BLaER1 (cell line): Measurements from ENCODE around the gene KLK10.
"Not testable (repeated sequence)": the region's sequence is repeated elsewhere in the genome, so short reads cannot be mapped to it uniquely, and the experiment has no call there.

ENCODE experiments used
- H3K27ac ChIP-seq: shearing (Covaris generic); formaldehyde crosslinking; 2 replicates; pipeline ENCODE4 v1.8.1; 2022
- H3K27me3 ChIP-seq: shearing (Covaris generic); formaldehyde crosslinking; 2 replicates; pipeline ENCODE4 v1.8.1; 2022
- H3K36me3 ChIP-seq: shearing (Covaris generic); formaldehyde crosslinking; 2 replicates; pipeline ENCODE4 v1.8.1; 2022
- H3K4me1 ChIP-seq: shearing (Covaris generic); formaldehyde crosslinking; 2 replicates; pipeline ENCODE4 v1.8.1; 2022
- H3K4me2 ChIP-seq: shearing (Covaris generic); formaldehyde crosslinking; 2 replicates; pipeline ENCODE4 v1.8.1; 2022
- H3K4me3 ChIP-seq: shearing (Covaris generic); formaldehyde crosslinking; 2 replicates; pipeline ENCODE4 v1.8.1; 2022
- H3K9ac ChIP-seq: shearing (Covaris generic); formaldehyde crosslinking; 2 replicates; pipeline ENCODE4 v1.8.1; 2022
- H3K9me3 ChIP-seq: shearing (Covaris generic); formaldehyde crosslinking; 2 replicates; pipeline ENCODE4 v1.8.1; 2022
- H4K20me1 ChIP-seq: shearing (Covaris generic); formaldehyde crosslinking; 2 replicates; pipeline ENCODE4 v1.8.1; 2022
- Cebpa-rat ChIP-seq: shearing (Covaris generic); IDR thresholded peaks from 2 replicates; pipeline ENCODE4 v1.8.1; 2022

The KLK10 gene

GRCh38 chr19:51003316-51003715 is 16.2 kb downstream of the KLK10 start:
- no peak for TF ChIP-seq Cebpa-rat
- Histone ChIP-seq H3K27ac (no peak overlapping the region), H3K9me3 (no peaks in the 10 kb centered on the region), H3K4me2 (no peak overlapping the region), H3K4me3 (no peak overlapping the region), H4K20me1 (no peaks in the 10 kb centered on the region), H3K4me1 (peaks cover 12% of the 10 kb centered on the region), H3K36me3 (no peaks in the 10 kb centered on the region), H3K27me3 (no peaks in the 10 kb centered on the region), H3K9ac (no peak overlapping the region)

- Histone ChIP-seq H3K36me3 (no peaks in the 10 kb centered on the region), H3K27ac (no peak overlapping the region), H3K4me1 (peaks cover 12% of the 10 kb centered on the region), H3K4me2 (peak overlapping the region; percentile 42), H3K27me3 (no peaks in the 10 kb centered on the region), H3K9me3 (no peaks in the 10 kb centered on the region), H4K20me1 (no peaks in the 10 kb centered on the region), H3K9ac (no peak overlapping the region), H3K4me3 (no peak overlapping the region)
- no peak for TF ChIP-seq Cebpa-rat
These were observed 16.8 kb downstream of the KLK10 start for GRCh38 chr19:51002542-51003311.

DNA sequence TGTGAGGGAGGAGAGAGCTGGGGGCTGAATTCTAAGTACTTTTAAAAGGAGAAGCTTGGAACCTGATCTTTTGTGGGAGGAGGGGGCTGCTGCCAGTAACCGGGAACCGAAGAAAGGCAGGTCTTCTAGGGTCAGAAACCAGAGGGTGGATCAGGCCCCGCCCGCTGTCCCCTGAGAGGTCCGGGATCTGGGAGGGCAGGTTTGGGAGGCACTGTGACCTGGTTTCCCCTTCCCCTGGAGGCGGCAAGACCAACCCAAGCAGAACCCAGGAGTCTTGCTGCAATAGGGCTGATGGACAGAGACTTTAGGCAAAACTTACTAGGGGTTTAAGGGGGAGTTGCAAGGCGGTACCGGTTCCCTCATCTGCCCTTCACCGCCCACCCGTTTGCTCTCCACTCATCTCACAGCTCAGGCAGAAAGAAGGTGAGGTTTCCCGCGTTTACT is 17.4 kb downstream of the KLK10 start:
- Histone ChIP-seq H3K4me3 (no peak overlapping the region), H3K36me3 (no peaks in the 10 kb centered on the region), H3K4me1 (peaks cover 12% of the 10 kb centered on the region), H4K20me1 (no peaks in the 10 kb centered on the region), H3K9ac (no peak overlapping the region), H3K27me3 (no peaks in the 10 kb centered on the region), H3K27ac (no peak overlapping the region), H3K4me2 (peak overlapping the region; percentile 42), H3K9me3 (no peaks in the 10 kb centered on the region)
- no peak for TF ChIP-seq Cebpa-rat

DNA sequence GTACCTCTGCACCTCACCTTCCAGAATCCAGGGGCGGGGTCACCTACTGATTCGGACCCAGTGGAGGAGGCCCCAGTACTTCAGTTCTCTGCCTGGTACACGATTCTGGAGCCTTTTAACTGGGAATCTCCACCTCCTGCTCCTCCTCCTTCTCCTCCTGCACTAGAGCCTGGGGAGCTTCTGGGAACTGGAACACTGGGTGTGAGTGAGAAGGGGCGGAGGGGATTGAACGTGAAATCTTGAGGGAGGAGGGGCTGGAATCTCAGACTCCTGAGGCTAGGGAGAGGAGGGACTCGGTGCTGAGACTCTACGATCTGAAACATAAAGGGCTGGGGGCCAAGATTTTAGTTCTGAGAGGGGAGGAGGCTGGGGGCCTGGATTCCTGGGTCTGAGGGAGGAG is 18.0 kb downstream of the KLK10 start, which contains the start of gene KLK8:
TSS of gene KLK8 (minus strand) at position 90 of the 400 bp plus-strand sequence. CDS start 437 bp downstream, outside the sequence.
- TF ChIP-seq Cebpa-rat, result no peak
- Histone ChIP-seq H3K4me1 (peaks cover 12% of the 10 kb centered on the region), H3K9ac (no peak within 1 kb of the TSS), H3K4me3 (no peak within 1 kb of the TSS), H3K4me2 (peak within 1 kb of the TSS; percentile 42), H3K27me3 (no peaks in the 10 kb centered on the region), H3K9me3 (no peaks in the 10 kb centered on the region), H3K36me3 (no peaks in the 10 kb centered on the region), H4K20me1 (no peaks in the 10 kb centered on the region), H3K27ac (no peak within 1 kb of the TSS)

DNA sequence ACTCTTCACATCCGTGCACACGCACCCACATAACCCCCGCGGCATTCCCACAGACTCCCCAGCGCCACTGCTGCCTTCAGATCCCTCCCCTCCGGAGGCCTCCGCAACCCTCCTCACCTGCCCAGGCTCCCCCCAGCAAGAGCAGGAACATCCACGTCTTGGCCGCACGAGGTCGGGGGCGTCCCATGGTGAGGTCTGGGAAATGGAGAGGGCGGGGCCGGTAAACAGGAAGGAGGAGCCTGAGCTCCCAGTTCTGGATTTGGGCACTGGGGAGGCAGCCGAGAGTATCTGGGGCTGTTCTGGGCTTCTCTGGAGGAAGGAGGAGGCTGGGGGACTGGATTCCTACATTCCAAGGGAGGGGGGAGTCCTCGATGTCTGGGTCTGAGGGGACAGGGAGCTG is 18.5 kb downstream of the KLK10 start:
- TF ChIP-seq Cebpa-rat, result no peak
- no peak overlapping the region for H3K9ac ChIP-seq
- H3K4me3 ChIP-seq, result no peak overlapping the region
- H3K27me3 ChIP-seq, result no peaks in the 10 kb centered on the region
- H3K4me2 ChIP-seq, result no peak overlapping the region
- peaks cover 12% of the 10 kb centered on the region for H3K4me1 ChIP-seq
- H4K20me1 ChIP-seq, result no peaks in the 10 kb centered on the region
- no peaks in the 10 kb centered on the region for H3K36me3 ChIP-seq
- no peaks in the 10 kb centered on the region for H3K9me3 ChIP-seq
- H3K27ac ChIP-seq, result no peak overlapping the region

DNA sequence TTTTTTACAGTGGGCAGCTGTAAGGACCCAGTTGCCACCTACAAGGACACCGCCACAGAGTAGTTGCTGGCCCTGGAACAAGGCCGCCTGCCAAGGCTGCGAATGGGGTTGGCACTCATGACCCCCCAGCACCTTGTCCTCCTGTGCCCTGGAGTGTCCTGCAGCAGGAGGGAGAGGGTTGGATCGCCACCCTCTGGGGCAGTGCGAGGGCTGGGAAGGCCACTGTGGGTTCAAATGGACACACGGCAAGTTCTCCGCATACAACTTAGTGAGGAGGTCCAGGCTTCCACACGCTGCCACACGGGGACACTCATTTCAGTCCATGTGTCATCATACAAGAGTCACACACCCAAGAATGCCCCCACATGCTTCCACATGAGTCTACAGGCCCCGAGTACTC is 19.1 kb downstream of the KLK10 start:
- Histone ChIP-seq H4K20me1 (no peaks in the 10 kb centered on the region), H3K27ac (no peak overlapping the region), H3K36me3 (no peaks in the 10 kb centered on the region), H3K9ac (no peak overlapping the region), H3K4me2 (no peak overlapping the region), H3K9me3 (no peaks in the 10 kb centered on the region), H3K4me1 (peaks cover 12% of the 10 kb centered on the region), H3K4me3 (no peak overlapping the region), H3K27me3 (no peaks in the 10 kb centered on the region)
- no peak for TF ChIP-seq Cebpa-rat

DNA sequence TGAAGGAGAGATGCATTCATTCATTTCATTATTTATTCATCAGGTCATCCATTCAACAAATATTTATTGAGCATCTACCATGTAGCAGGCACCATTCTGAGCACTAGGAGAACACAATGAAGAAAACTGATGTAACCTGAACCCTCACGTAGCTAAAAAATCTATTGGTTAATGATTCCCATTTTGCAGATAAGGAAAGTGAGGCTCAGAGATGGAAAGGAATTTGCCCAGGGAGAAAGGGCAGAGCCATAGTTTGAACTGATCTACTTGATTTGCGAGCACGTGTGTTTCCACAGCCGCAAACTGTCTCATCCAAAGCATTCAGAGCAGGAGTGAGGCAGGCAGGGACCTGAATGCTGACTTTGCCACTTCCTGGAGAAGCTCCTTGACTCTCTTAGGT is 20.8 kb downstream of the KLK10 start:
- Histone ChIP-seq H3K4me1 (peaks cover 12% of the 10 kb centered on the region), H3K27ac (no peak overlapping the region)
- no peak for TF ChIP-seq Cebpa-rat

GRCh38 chr19:50998061-50998460 is 21.4 kb downstream of the KLK10 start:
- TF ChIP-seq Cebpa-rat, result no peak
- Histone ChIP-seq H3K4me2 (no peak overlapping the region), H3K4me3 (no peak overlapping the region), H4K20me1 (no peaks in the 10 kb centered on the region), H3K36me3 (no peaks in the 10 kb centered on the region), H3K27me3 (no peaks in the 10 kb centered on the region), H3K27ac (no peak overlapping the region), H3K4me1 (peaks cover 12% of the 10 kb centered on the region), H3K9me3 (peaks cover 5% of the 10 kb centered on the region), H3K9ac (no peak overlapping the region)

More for the DNA sequence above, 20.8 kb downstream of the KLK10 start:
- Histone ChIP-seq H3K9ac (no peak overlapping the region), H3K4me3 (no peak overlapping the region), H3K36me3 (no peaks in the 10 kb centered on the region), H3K4me2 (no peak overlapping the region), H3K27me3 (no peaks in the 10 kb centered on the region), H4K20me1 (no peaks in the 10 kb centered on the region), H3K9me3 (peaks cover 5% of the 10 kb centered on the region)

GRCh38 chr19:50994129-50994528 is 25.4 kb downstream of the KLK10 start:
- no peak for TF ChIP-seq Cebpa-rat
- Histone ChIP-seq H3K36me3 (no peaks in the 10 kb centered on the region), H3K4me3 (no peak overlapping the region), H3K27me3 (no peaks in the 10 kb centered on the region), H4K20me1 (no peaks in the 10 kb centered on the region), H3K4me2 (no peak overlapping the region), H3K4me1 (no peaks in the 10 kb centered on the region), H3K9me3 (peaks cover 5% of the 10 kb centered on the region), H3K27ac (no peak overlapping the region), H3K9ac (no peak overlapping the region)

DNA sequence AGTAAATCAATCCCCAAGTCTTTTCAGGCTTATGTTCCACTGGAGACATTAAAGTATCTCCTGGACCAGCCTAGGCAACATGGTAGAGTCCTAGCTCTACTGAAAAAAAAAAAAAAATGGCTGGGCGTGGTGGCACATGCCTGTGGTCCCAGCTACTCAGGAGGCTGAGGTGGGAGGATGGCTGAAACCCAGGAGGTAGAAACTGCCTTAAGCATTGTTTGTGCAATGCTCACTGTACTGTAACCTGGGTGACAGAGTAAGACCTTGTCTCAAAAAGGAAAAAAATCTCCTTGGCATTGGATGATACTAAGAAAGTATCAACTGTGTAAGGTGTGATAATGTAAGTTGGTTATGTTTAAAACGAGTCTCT is 26.9 kb downstream of the KLK10 start:
- Histone ChIP-seq H4K20me1 (no peaks in the 10 kb centered on the region), H3K36me3 (no peaks in the 10 kb centered on the region), H3K9ac (no peak overlapping the region), H3K27me3 (no peaks in the 10 kb centered on the region), H3K9me3 (peaks cover 5% of the 10 kb centered on the region), H3K4me3 (no peak overlapping the region), H3K4me2 (no peak overlapping the region), H3K4me1 (no peaks in the 10 kb centered on the region), H3K27ac (no peak overlapping the region)
- no peak for TF ChIP-seq Cebpa-rat

GRCh38 chr19:50984416-50984815 is 35.1 kb downstream of the KLK10 start:
- not testable (repeated sequence) for H3K27ac ChIP-seq, H3K4me2 ChIP-seq, H3K4me3 ChIP-seq, H3K36me3 ChIP-seq, H4K20me1 ChIP-seq, H3K4me1 ChIP-seq, H3K27me3 ChIP-seq, H3K9me3 ChIP-seq, H3K9ac ChIP-seq
